Mesendoderm (in vitro differentiated cells): ENCODE measurements around the gene ZBTB48.
"Not testable (repeated sequence)": the region's sequence is repeated elsewhere in the genome, so short reads cannot be mapped to it uniquely, and the experiment has no call there.

Source experiments
- DNase-seq: peaks from one replicate; pipeline ENCODE4 v3.0.0; 2013
- H2AK5ac ChIP-seq: 2 replicates; pipeline ENCODE4 v1.6.1; 2013; ENCODE audit warnings: low read length, inconsistent platforms
- H2BK120ac ChIP-seq: 2 replicates; pipeline ENCODE4 v1.6.1; 2013; ENCODE audit warnings: low read depth, mild to moderate bottlenecking, low read length, moderate library complexity, mixed read lengths
- H2BK15ac ChIP-seq: replicated peaks from 2 replicates; pipeline ENCODE4 v1.6.1; 2013; ENCODE audit warnings: low read depth, mild to moderate bottlenecking, moderate library complexity
- H2BK5ac ChIP-seq: 2 replicates; pipeline ENCODE4 v1.6.1; 2013; ENCODE audit warnings: low read length, inconsistent platforms
- H3K18ac ChIP-seq: 2 replicates; pipeline ENCODE4 v1.6.1; 2013; ENCODE audit warnings: mild to moderate bottlenecking, low read length, mixed read lengths
- H3K23ac ChIP-seq: one replicate; pipeline ENCODE4 v1.6.1; 2013; ENCODE audit warnings: low read length
- H3K27ac ChIP-seq: 2 replicates; pipeline ENCODE4 v1.5.1; 2013; ENCODE audit warnings: low read depth, mild to moderate bottlenecking, inconsistent platforms, low read length, moderate library complexity
- H3K27me3 ChIP-seq: 2 replicates; pipeline ENCODE4 v1.6.1; 2013; ENCODE audit warnings: low read length, control low read depth, mild to moderate bottlenecking, inconsistent platforms; ENCODE audit not compliant: insufficient read depth, poor library complexity
- H3K36me3 ChIP-seq: 2 replicates; pipeline ENCODE4 v1.6.1; 2013; ENCODE audit warnings: low read length, inconsistent platforms; ENCODE audit not compliant: control insufficient read depth, insufficient read depth
- H3K4ac ChIP-seq: one replicate; pipeline ENCODE4 v1.6.1; 2013; ENCODE audit warnings: low read depth, mild to moderate bottlenecking, low read length, moderate library complexity
- H3K4me1 ChIP-seq: 2 replicates; pipeline ENCODE4 v1.6.1; 2013; ENCODE audit warnings: low read depth, low read length, inconsistent platforms; ENCODE audit not compliant: control insufficient read depth
- H3K4me2 ChIP-seq: 2 replicates; pipeline ENCODE4 v1.6.1; 2013; ENCODE audit warnings: low read length
- H3K4me3 ChIP-seq: 2 replicates; pipeline ENCODE4 v1.5.1; 2013; ENCODE audit warnings: mild to moderate bottlenecking, low read length
- H3K56ac ChIP-seq: one replicate; pipeline ENCODE4 v1.6.1; 2013; ENCODE audit warnings: low read length
- H3K79me1 ChIP-seq: 2 replicates; pipeline ENCODE4 v1.6.1; 2013; ENCODE audit warnings: low read length, inconsistent platforms
- H3K79me2 ChIP-seq: 2 replicates; pipeline ENCODE4 v1.6.1; 2013; ENCODE audit warnings: mild to moderate bottlenecking, low read length; ENCODE audit not compliant: control insufficient read depth, insufficient read depth
- H3K9ac ChIP-seq: 2 replicates; pipeline ENCODE4 v1.6.1; 2013; ENCODE audit warnings: low read length, inconsistent platforms
- H4K5ac ChIP-seq: one replicate; pipeline ENCODE4 v1.6.1; 2013; ENCODE audit warnings: low read length
- H4K8ac ChIP-seq: one replicate; pipeline ENCODE4 v1.6.1; 2013; ENCODE audit warnings: low read depth, mild to moderate bottlenecking, control low read depth, low read length, moderate library complexity
- WGBS: extraction: QIAGEN DNeasy Blood & Tissue Kit; methylation state at CpG from one replicate; pipeline ENCODE4 v1.1.7; 2013; ENCODE audit warnings: low lambda C conversion rate, missing lambda C conversion rate; ENCODE audit not compliant: insufficient coverage; ENCODE audit errors: extremely low coverage; 5-methylcytosine and 5-hydroxymethylcytosine counted together

The ZBTB48 gene

DNA sequence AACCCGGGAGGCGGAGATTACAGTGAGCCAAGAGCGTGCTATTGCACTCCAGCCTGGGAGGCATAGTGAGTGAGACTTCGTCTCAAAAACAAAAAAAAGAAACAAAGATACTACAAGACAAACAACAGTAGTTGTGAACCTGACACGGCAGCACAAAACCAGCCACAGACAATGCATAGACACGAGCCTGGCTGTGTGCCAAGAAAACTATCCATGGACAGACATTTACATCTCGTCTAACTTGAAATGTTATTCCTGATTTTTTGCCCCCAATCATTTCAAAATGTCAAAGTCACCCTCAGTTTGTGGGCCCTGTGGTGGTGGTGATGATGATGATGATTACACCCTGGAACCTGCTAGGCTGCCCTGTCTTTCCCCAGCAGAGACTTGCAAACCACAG is 16.6 kb downstream of the ZBTB48 start:
- Histone ChIP-seq H3K4me1 (peaks cover 3% of the 10 kb centered on the region), H3K56ac (no peak overlapping the region), H2BK15ac (no peak overlapping the region), H4K5ac (no peak overlapping the region), H3K18ac (no peak overlapping the region), H3K4ac (no peak overlapping the region), H3K9ac (no peak overlapping the region), H3K36me3 (peaks cover 12% of the 10 kb centered on the region), H2BK5ac (no peak overlapping the region), H3K79me1 (peaks cover 22% of the 10 kb centered on the region), H3K23ac (no peak overlapping the region), H3K4me2 (no peak overlapping the region), H2BK120ac (no peak overlapping the region), H3K79me2 (peaks cover 32% of the 10 kb centered on the region), H2AK5ac (no peak overlapping the region), H3K4me3 (no peak overlapping the region), H3K27me3 (no peaks in the 10 kb centered on the region), H3K27ac (no peak overlapping the region), H4K8ac (no peak overlapping the region)
- DNase-seq = no peak
- WGBS = no CpG with 5 or more reads among the region's 7 CpGs

DNA sequence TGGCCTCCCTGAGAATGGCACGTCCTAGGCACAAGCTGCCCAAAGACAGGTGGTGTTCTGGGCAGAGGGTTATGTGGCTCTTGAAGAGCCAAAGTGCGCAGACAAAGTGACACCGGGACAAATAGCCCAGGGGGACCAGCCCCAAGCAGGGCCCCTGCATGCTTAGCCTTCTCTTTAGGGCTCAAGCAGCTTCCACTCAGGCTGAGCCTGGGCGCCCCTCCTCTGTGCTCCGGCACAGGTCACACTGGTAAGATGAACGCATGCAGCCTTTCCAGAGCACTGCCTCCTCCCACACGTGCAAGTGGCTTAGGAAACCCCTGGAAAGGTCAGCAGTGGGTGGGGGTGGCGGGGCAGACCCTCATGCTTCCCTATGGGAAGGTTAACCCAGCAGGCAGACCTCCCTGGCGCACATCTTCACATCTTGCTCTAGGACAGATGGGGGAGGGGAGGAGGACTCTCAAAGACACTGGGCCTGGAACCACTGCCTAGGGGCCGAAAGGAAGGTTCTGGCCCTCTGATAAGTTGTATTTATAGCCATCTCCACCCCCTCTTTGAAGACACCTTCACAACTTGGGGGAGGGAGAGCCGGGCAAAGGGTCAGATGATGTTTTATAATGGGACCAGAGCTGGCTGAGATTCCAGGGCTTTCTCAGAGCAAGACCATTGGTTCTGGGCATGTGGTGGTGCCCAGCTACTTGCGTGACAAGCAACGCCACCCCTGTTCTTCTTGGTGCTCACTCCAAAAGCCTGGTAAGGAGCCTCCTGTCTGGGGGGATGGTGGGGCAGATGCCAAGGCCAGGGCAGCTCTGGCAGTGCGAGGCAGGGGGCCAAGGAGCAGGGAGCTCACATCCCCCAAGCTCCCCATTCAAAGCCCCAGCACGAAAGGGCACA is 17.3 kb downstream of the ZBTB48 start:
- Histone ChIP-seq H3K4ac (no peak overlapping the region), H3K27ac (no peak overlapping the region), H3K56ac (no peak overlapping the region), H3K4me3 (no peak overlapping the region), H3K4me1 (peaks cover 3% of the 10 kb centered on the region), H3K9ac (no peak overlapping the region), H4K8ac (no peak overlapping the region), H3K18ac (no peak overlapping the region), H3K79me1 (peaks cover 27% of the 10 kb centered on the region), H2BK120ac (no peak overlapping the region), H4K5ac (no peak overlapping the region), H3K36me3 (peaks cover 12% of the 10 kb centered on the region), H2BK15ac (no peak overlapping the region), H2BK5ac (no peak overlapping the region), H3K23ac (no peak overlapping the region), H2AK5ac (no peak overlapping the region), H3K79me2 (peaks cover 40% of the 10 kb centered on the region), H3K4me2 (no peak overlapping the region), H3K27me3 (no peaks in the 10 kb centered on the region)
- WGBS = no CpG with 5 or more reads among the region's 15 CpGs
- no peak for DNase-seq

GRCh38 chr1:6597777-6598131 is 18.0 kb downstream of the ZBTB48 start:
- Histone ChIP-seq H3K27me3 (no peaks in the 10 kb centered on the region), H4K8ac (no peak overlapping the region), H3K4me2 (no peak overlapping the region), H3K27ac (no peak overlapping the region), H2BK120ac (no peak overlapping the region), H3K18ac (no peak overlapping the region), H3K36me3 (peaks cover 11% of the 10 kb centered on the region), H3K4me1 (peaks cover 3% of the 10 kb centered on the region), H2AK5ac (no peak overlapping the region), H3K23ac (no peak overlapping the region), H3K4ac (no peak overlapping the region), H3K79me2 (peaks cover 41% of the 10 kb centered on the region), H3K79me1 (peaks cover 28% of the 10 kb centered on the region), H3K9ac (no peak overlapping the region), H4K5ac (no peak overlapping the region), H2BK5ac (no peak overlapping the region), H3K56ac (no peak overlapping the region), H3K4me3 (no peak overlapping the region), H2BK15ac (no peak overlapping the region)
- no peak for DNase-seq
- WGBS = no CpG with 5 or more reads among the region's 6 CpGs

DNA sequence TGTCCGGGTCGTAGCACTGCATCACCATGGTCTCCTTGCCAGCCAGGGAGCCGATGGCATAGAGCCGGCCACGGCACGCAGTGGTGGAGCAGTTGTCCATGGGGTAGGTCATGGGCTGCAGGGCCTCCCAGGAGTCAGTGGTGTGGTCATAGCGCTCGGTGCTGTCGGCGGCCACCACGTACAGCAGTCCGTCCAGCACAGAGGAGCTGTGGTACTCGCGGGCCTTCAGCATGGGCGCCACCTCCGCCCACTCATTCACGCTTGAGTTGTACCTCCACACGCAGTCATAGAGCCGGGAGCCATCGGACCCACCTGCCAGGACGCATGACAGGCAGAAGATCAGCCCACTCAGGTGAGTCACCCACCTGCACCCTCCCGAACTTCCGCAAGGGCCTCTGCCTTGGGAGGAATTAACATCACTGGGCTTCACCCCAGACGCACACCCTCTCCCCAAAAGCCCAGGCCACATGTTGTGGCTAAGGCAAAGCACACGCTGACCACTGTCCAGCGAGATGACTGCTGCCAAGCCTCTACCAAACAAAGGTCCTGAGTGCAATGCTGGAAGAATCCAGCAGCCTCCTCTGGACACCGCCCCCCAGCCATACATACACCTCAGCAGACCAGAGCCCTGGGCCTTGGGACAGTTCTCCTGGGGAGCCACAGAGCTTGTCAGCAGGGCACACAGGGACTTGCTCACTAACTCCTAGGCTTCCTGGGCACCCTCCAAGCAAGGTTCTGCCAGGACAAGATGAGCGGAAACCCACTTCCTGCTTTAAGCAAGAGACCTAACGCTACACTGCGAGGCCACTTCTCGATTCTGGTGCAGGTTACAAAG is 19.6 kb downstream of the ZBTB48 start:
- peaks cover 8% of the 10 kb centered on the region for H3K4me1 ChIP-seq
- peaks cover 41% of the 10 kb centered on the region for H3K79me2 ChIP-seq
- H4K5ac ChIP-seq = no peak overlapping the region
- no peak overlapping the region for H2BK120ac ChIP-seq
- H3K27ac ChIP-seq = no peak overlapping the region
- no peak overlapping the region for H3K4ac ChIP-seq
- no peak overlapping the region for H3K18ac ChIP-seq
- H3K79me1 ChIP-seq = peaks cover 28% of the 10 kb centered on the region
- H3K4me2 ChIP-seq = no peak overlapping the region
- H2AK5ac ChIP-seq = no peak overlapping the region
- H2BK15ac ChIP-seq = no peak overlapping the region
- WGBS = no CpG with 5 or more reads among the region's 31 CpGs
- no peak overlapping the region for H2BK5ac ChIP-seq
- no peak overlapping the region for H3K56ac ChIP-seq
- no peak overlapping the region for H3K23ac ChIP-seq
- no peak overlapping the region for H3K9ac ChIP-seq
- H3K36me3 ChIP-seq = peaks cover 9% of the 10 kb centered on the region
- no peak for DNase-seq
- H3K27me3 ChIP-seq = no peaks in the 10 kb centered on the region
- no peak overlapping the region for H3K4me3 ChIP-seq
- no peak overlapping the region for H4K8ac ChIP-seq

DNA sequence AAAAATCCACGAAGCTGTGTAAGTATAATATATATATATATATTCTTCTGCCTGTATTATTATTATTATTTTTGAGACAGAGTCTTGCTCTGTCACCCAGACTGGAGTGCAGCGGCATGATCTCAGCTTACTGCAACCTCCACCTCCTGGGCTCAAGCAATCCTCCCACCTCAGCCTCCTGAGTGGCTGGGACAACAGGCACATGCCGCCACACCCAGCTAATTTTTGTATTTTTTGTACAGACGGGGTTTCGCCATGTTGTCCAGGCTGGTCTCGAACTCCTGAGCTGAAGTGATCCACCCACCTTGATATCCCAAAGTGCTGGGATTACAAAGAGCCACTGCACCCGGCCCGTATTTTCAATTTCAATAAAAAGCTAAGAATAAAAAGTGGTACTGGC is 20.2 kb downstream of the ZBTB48 start:
- H3K4me1 ChIP-seq, H3K4me2 ChIP-seq, H3K18ac ChIP-seq, H4K5ac ChIP-seq, H3K27me3 ChIP-seq, H3K27ac ChIP-seq, H4K8ac ChIP-seq, H3K4ac ChIP-seq, DNase-seq, H3K36me3 ChIP-seq, H2AK5ac ChIP-seq, H2BK15ac ChIP-seq, H3K4me3 ChIP-seq, H3K23ac ChIP-seq, H2BK120ac ChIP-seq, H3K9ac ChIP-seq, H3K56ac ChIP-seq, H2BK5ac ChIP-seq: not testable (repeated sequence)
- Histone ChIP-seq H3K79me2 (peaks cover 41% of the 10 kb centered on the region), H3K79me1 (peaks cover 28% of the 10 kb centered on the region)
- no CpG with 5 or more reads among the region's 8 CpGs for WGBS
